GM18507 (cell line): ENCODE measurements around the gene SENP7.
"Not testable (repeated sequence)": the region's sequence is repeated elsewhere in the genome, so short reads cannot be mapped to it uniquely, and the experiment has no call there.

Experiments used
- DNase-seq: peaks from one replicate; pipeline ENCODE4 v3.0.0; 2011; ENCODE audit warnings: low read depth; ENCODE audit not compliant: insufficient read length; ENCODE audit errors: extremely low spot score
- FAIRE-seq: peaks from 2 replicates; lab custom pipeline; 2011; peaks lifted over from hg19 to GRCh38; lab: Jason Lieb, UNC

SENP7 gene

GRCh38 chr3:101362406-101362805, 150.6 kb downstream of the SENP7 start:
- FAIRE-seq (no peak), DNase-seq (no peak)

GRCh38 chr3:101351829-101352228, 161.2 kb downstream of the SENP7 start:
- no peak for DNase-seq
- FAIRE-seq: no peak

- FAIRE-seq (no peak), DNase-seq (no peak)
Measured at GRCh38 chr3:101340591-101340990, 172.4 kb downstream of the SENP7 start.

GRCh38 chr3:101333883-101334282, 179.1 kb downstream of the SENP7 start:
- FAIRE-seq (no peak), DNase-seq (no peak)

- no peak for DNase-seq
- no peak for FAIRE-seq
Measured at GRCh38 chr3:101329016-101329673, 183.9 kb downstream of the SENP7 start.

GRCh38 chr3:101325393-101326134, 187.4 kb downstream of the SENP7 start:
- FAIRE-seq: no peak

GRCh38 chr3:101320475-101320874, 192.5 kb downstream of the SENP7 start, which contains the start of gene IMPG2:
Gene IMPG2, minus strand, starts transcription at chr3:101320575. Its CDS starts 203 bp downstream, at chr3:101320372.
- FAIRE-seq (no peak), DNase-seq (no peak)

More at GRCh38 chr3:101325393-101326134, 187.4 kb downstream of the SENP7 start:
- DNase-seq: no peak

- FAIRE-seq: no peak
- DNase-seq: no peak
Measured at GRCh38 chr3:101319531-101319930, 193.5 kb downstream of the SENP7 start.

GRCh38 chr3:101312545-101312944, 200.5 kb downstream of the SENP7 start:
- DNase-seq: no peak
- no peak for FAIRE-seq

- DNase-seq: no peak
- FAIRE-seq: no peak
Measured at GRCh38 chr3:101311676-101312075, 201.3 kb downstream of the SENP7 start.

- FAIRE-seq (no peak), DNase-seq (no peak)
Measured at GRCh38 chr3:101310978-101311375, 202.0 kb downstream of the SENP7 start.

- DNase-seq, FAIRE-seq: not testable (repeated sequence)
Measured at GRCh38 chr3:101308147-101308772, 204.8 kb downstream of the SENP7 start.

GRCh38 chr3:101303836-101304235, 209.2 kb downstream of the SENP7 start:
- DNase-seq: no peak

GRCh38 chr3:101303089-101303731, 209.8 kb downstream of the SENP7 start:
- no peak for DNase-seq
- FAIRE-seq: no peak

More at GRCh38 chr3:101303836-101304235, 209.2 kb downstream of the SENP7 start:
- no peak for FAIRE-seq

- DNase-seq: no peak
Measured at GRCh38 chr3:101300073-101300472, 212.9 kb downstream of the SENP7 start.

GRCh38 chr3:101292027-101292426, 221.0 kb downstream of the SENP7 start:
- DNase-seq: no peak
- FAIRE-seq: no peak

More at GRCh38 chr3:101300073-101300472, 212.9 kb downstream of the SENP7 start:
- FAIRE-seq: no peak

GRCh38 chr3:101288294-101288693, 224.7 kb downstream of the SENP7 start:
- no peak for DNase-seq
- no peak for FAIRE-seq

- no peak for DNase-seq
- no peak for FAIRE-seq
Measured at GRCh38 chr3:101284757-101285156, 228.3 kb downstream of the SENP7 start.

- FAIRE-seq (no peak), DNase-seq (no peak)
Measured at GRCh38 chr3:101281521-101282030, 231.4 kb downstream of the SENP7 start.
